HFF-Myc (cell line): ENCODE results near the gene ARHGAP42.

Experiments used
- DNase-seq: peaks from one replicate; pipeline ENCODE4 v3.0.0-alpha.2; 2011; ENCODE audit warnings: low read depth; ENCODE audit errors: extremely low read depth
- H3K4me3 ChIP-seq: replicated peaks from 2 replicates; pipeline ENCODE4 v1.5.1; 2011; ENCODE audit warnings: low read depth, mild to moderate bottlenecking, control low read depth, low read length
- CTCF ChIP-seq: IDR thresholded peaks from 2 replicates; pipeline ENCODE4 v1.5.1; 2012; ENCODE audit warnings: mild to moderate bottlenecking, low read depth, low read length, control low read depth; ENCODE audit errors: missing control alignments

Gene ARHGAP42

GRCh38 chr11:100805506-100806199, 118.6 kb downstream of the ARHGAP42 start:
- no peak for TF ChIP-seq CTCF
- DNase-seq = no peak
- no peak overlapping the region for H3K4me3 ChIP-seq

GRCh38 chr11:100806296-100806695, 119.2 kb downstream of the ARHGAP42 start:
- TF ChIP-seq CTCF = no peak
- DNase-seq = no peak

GRCh38 chr11:100808904-100809491, 121.9 kb downstream of the ARHGAP42 start:
- TF ChIP-seq CTCF = no peak
- DNase-seq = no peak
- no peak overlapping the region for H3K4me3 ChIP-seq

More at GRCh38 chr11:100806296-100806695, 119.2 kb downstream of the ARHGAP42 start:
- no peak overlapping the region for H3K4me3 ChIP-seq

GRCh38 chr11:100810146-100810545, 123.1 kb downstream of the ARHGAP42 start:
- no peak for TF ChIP-seq CTCF
- DNase-seq = no peak
- no peak overlapping the region for H3K4me3 ChIP-seq

GRCh38 chr11:100810666-100811065, 123.6 kb downstream of the ARHGAP42 start:
- no peak for DNase-seq
- H3K4me3 ChIP-seq = no peak overlapping the region
- TF ChIP-seq CTCF = no peak

- no peak for TF ChIP-seq CTCF
- H3K4me3 ChIP-seq = no peak overlapping the region
- no peak for DNase-seq
Observed at GRCh38 chr11:100812517-100812916, 125.4 kb downstream of the ARHGAP42 start.
